ENCODE measurements around the gene ANO2. TPM values are rescaled to one million over a fixed set of nuclear protein-coding genes. Genes with fewer than 3 reads are reported as not detected.

The ANO2 gene
- total and polyA plus RNA-seq, 4 donors = 0.03 to 0.25 (median 0.15) TPM

GRCh38 chr12:5921027-5921909 lies 23.8 kb downstream of the ANO2 start:
- Histone ChIP-seq H3K4me3 (ENCODE audit: low read depth in 1 of 3, low read length in 3 of 3) (no peak overlapping the region), H3K9ac (ENCODE audit: low read depth in 1 of 2, low read length in 2 of 2) (no peak overlapping the region), H3K27me3 (ENCODE audit: control insufficient read depth in 4 of 4, insufficient read depth in 4 of 4, low read length in 3 of 4) (no peaks in the 10 kb centered on the region), H3K36me3 (ENCODE audit: control insufficient read depth in 4 of 4, insufficient read depth in 3 of 4, low read depth in 1 of 4, low read length in 3 of 4) (no peaks in the 10 kb centered on the region), H3K4me1 (ENCODE audit: control insufficient read depth in 4 of 4, insufficient read depth in 4 of 4, low read length in 3 of 4) (no peaks in the 10 kb centered on the region), H3K9me3 (ENCODE audit: control insufficient read depth in 4 of 4, low read length in 3 of 4) (no peaks in the 10 kb centered on the region), H3K27ac (ENCODE audit: low read depth in 1 of 2, low read length in 2 of 2) (no peak overlapping the region)
- 92% methylated on average over 25 of the region's 25 CpGs for WGBS
- no peak for TF ChIP-seq HNF4A (conservative IDR thresholded peaks at IDR 0.05)
- no peak for TF ChIP-seq JUND (IDR thresholded peaks at IDR 0.05)
- TF ChIP-seq, protein P1, sequence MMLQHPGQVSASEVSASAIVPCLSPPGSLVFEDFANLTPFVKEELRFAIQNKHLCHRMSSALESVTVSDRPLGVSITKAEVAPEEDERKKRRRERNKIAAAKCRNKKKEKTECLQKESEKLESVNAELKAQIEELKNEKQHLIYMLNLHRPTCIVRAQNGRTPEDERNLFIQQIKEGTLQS (IDR thresholded peaks at IDR 0.05) = no peak
- no peak for TF ChIP-seq SP1 (IDR thresholded peaks at IDR 0.05)
- TF ChIP-seq MAX (IDR thresholded peaks at IDR 0.05) = no peak
- no peak for TF ChIP-seq EGR1 (IDR thresholded peaks at IDR 0.05; ENCODE audit: low read depth in 2 of 2)
- no peak for TF ChIP-seq RAD21 (IDR thresholded peaks at IDR 0.05)
- TF ChIP-seq HNF4G (IDR thresholded peaks at IDR 0.05) = no peak
- TF ChIP-seq YY1 (IDR thresholded peaks at IDR 0.05) = no peak
- TF ChIP-seq, protein P2, sequence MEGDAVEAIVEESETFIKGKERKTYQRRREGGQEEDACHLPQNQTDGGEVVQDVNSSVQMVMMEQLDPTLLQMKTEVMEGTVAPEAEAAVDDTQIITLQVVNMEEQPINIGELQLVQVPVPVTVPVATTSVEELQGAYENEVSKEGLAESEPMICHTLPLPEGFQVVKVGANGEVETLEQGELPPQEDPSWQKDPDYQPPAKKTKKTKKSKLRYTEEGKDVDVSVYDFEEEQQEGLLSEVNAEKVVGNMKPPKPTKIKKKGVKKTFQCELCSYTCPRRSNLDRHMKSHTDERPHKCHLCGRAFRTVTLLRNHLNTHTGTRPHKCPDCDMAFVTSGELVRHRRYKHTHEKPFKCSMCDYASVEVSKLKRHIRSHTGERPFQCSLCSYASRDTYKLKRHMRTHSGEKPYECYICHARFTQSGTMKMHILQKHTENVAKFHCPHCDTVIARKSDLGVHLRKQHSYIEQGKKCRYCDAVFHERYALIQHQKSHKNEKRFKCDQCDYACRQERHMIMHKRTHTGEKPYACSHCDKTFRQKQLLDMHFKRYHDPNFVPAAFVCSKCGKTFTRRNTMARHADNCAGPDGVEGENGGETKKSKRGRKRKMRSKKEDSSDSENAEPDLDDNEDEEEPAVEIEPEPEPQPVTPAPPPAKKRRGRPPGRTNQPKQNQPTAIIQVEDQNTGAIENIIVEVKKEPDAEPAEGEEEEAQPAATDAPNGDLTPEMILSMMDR (IDR thresholded peaks at IDR 0.05; ENCODE audit: low read depth, low read length, missing input control) = no peak
- TF ChIP-seq FOXA1 (IDR thresholded peaks at IDR 0.05) = no peak
- no peak for TF ChIP-seq RXRA (IDR thresholded peaks at IDR 0.05)
- TF ChIP-seq GABPA (IDR thresholded peaks at IDR 0.05 in 1 of 2, conservative IDR thresholded peaks at IDR 0.05 in 1 of 2) = no peak
- TF ChIP-seq, protein P3, sequence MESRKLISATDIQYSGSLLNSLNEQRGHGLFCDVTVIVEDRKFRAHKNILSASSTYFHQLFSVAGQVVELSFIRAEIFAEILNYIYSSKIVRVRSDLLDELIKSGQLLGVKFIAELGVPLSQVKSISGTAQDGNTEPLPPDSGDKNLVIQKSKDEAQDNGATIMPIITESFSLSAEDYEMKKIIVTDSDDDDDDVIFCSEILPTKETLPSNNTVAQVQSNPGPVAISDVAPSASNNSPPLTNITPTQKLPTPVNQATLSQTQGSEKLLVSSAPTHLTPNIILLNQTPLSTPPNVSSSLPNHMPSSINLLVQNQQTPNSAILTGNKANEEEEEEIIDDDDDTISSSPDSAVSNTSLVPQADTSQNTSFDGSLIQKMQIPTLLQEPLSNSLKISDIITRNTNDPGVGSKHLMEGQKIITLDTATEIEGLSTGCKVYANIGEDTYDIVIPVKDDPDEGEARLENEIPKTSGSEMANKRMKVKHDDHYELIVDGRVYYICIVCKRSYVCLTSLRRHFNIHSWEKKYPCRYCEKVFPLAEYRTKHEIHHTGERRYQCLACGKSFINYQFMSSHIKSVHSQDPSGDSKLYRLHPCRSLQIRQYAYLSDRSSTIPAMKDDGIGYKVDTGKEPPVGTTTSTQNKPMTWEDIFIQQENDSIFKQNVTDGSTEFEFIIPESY (IDR thresholded peaks at IDR 0.05) = no peak
- no peak for TF ChIP-seq NR2F2 (IDR thresholded peaks at IDR 0.05)
- TF ChIP-seq REST (IDR thresholded peaks at IDR 0.05) = no peak
- no peak for TF ChIP-seq FOXA2 (IDR thresholded peaks at IDR 0.05)
- no peak for TF ChIP-seq TAF1 (conservative IDR thresholded peaks at IDR 0.05)
- no peak for DNase-seq (ENCODE audit: low spot score)

Data from liver (tissue), 9 donors.